HCT116 (cell line): ENCODE data around the gene CEP170B. TPM values are rescaled to one million over a fixed set of nuclear protein-coding genes. Genes with fewer than 3 reads are reported as not detected.

Experiments
- ATAC-seq: fragments of 200-7000 bp; cut with Tn5 transposase; 2 replicates; pipeline ENCODE4 v1.9.1; 2020; ENCODE audit warnings: mild to moderate bottlenecking, moderate library complexity
- BruUV-seq: library from RNA; stranded (reverse); fragments of 400-500 nt; replicated peaks from 2 replicates; lab custom pipeline; 2021; lab: Mats Ljungman, UMichigan
- CTCF ChIA-PET: fragments of 300-600 bp; sonication (Branson Sonifier 250); formaldehyde crosslinking; loops from one replicate; lab custom pipeline; 2021; ENCODE audit warnings: antibody characterized with exemption; lab: Charles Lee
- POLR2A ChIA-PET: fragments of 300-600, 350-600 bp; sonication (Branson Sonifier 250); formaldehyde crosslinking; loops from one replicate; lab custom pipeline; 2021; ENCODE audit warnings: antibody characterized with exemption; lab: Charles Lee
- RAD21 ChIA-PET, 2 experiments: fragments of 300-600 bp; sonication (Branson Sonifier 250); formaldehyde crosslinking; loops; one replicate each; lab custom pipeline; 2023; ENCODE audit warnings: low total read pairs in 2 of 2; ENCODE audit not compliant: uncharacterized antibody in 2 of 2, unreplicated experiment in 2 of 2, low non-redundant PET in 1 of 2; lab: Charles Lee
- DNase-seq: peaks from one replicate; pipeline ENCODE4 v3.0.0-alpha.2; 2010; ENCODE audit warnings: low read depth, low spot score
- H2AFZ ChIP-seq: fragments of 200-600 bp; shearing (Covaris generic), sonication (generic); 2 replicates; pipeline ENCODE4 v1.6.1; 2017; ENCODE audit warnings: low read depth, mixed run types, mixed read lengths, antibody characterized with exemption, low read length; ENCODE audit not compliant: poor library complexity, severe bottlenecking
- H3K27ac ChIP-seq: 2 replicates; pipeline ENCODE4 v1.5.1; 2012; ENCODE audit warnings: low read depth, low read length
- H3K27me3 ChIP-seq: fragments of 200-600 bp; sonication (generic); 2 replicates; pipeline ENCODE4 v1.6.1; 2016; ENCODE audit warnings: mixed run types, low read length, mixed read lengths; ENCODE audit not compliant: insufficient read depth
- H3K36me3 ChIP-seq, 2 experiments: fragments of 200-500 bp in 1 of 2; fragments of 200-600 bp in 1 of 2; sonication (Bioruptor generic) in 1 of 2; sonication (generic) in 1 of 2; 2 replicates each; pipeline versions ENCODE4 v1.5.1 to v1.6.1; 2014 to 2016; ENCODE audit warnings: low read length in 2 of 2, inconsistent platforms in 1 of 2, mixed read lengths in 1 of 2, mixed run types in 1 of 2; ENCODE audit not compliant: insufficient read depth in 2 of 2, control insufficient read depth in 1 of 2
- H3K4me1 ChIP-seq, 2 experiments: fragments of 200-600 bp in 1 of 2; sonication (generic) in 1 of 2; 2 replicates each; pipeline versions ENCODE4 v1.5.1 to v1.6.1; 2012 to 2017; ENCODE audit warnings: low read length in 2 of 2, inconsistent platforms in 1 of 2, mild to moderate bottlenecking in 1 of 2, mixed read lengths in 1 of 2, mixed run types in 1 of 2, moderate library complexity in 1 of 2; ENCODE audit not compliant: insufficient read depth in 2 of 2, control insufficient read depth in 1 of 2
- H3K4me2 ChIP-seq: fragments of 200-600 bp; sonication (generic); 2 replicates; pipeline ENCODE4 v1.6.1; 2017; ENCODE audit warnings: mixed run types, low read length, mixed read lengths
- H3K4me3 ChIP-seq, 2 experiments: fragments of 200-600 bp in 1 of 2; sonication (generic) in 1 of 2; replicated peaks in 1 of 2; 2 replicates each; pipeline ENCODE4 v1.5.1; 2011 to 2016; ENCODE audit warnings: low read length in 2 of 2, control low read depth in 1 of 2, low read depth in 1 of 2, mild to moderate bottlenecking in 1 of 2, mixed read lengths in 1 of 2, mixed run types in 1 of 2
- H3K79me2 ChIP-seq: fragments of 200-600 bp; sonication (generic); 2 replicates; pipeline ENCODE4 v1.6.1; 2017; ENCODE audit warnings: mild to moderate bottlenecking, mixed run types, low read length, moderate library complexity, mixed read lengths; ENCODE audit not compliant: insufficient read depth
- H3K9ac ChIP-seq: fragments of 200-600 bp; sonication (generic); 2 replicates; pipeline ENCODE4 v1.6.1; 2016; ENCODE audit warnings: low read length, mixed read lengths
- H3K9me2 ChIP-seq: fragments of 200-600 bp; sonication (generic), shearing (Covaris generic); 2 replicates; pipeline ENCODE4 v1.6.1; 2017; ENCODE audit warnings: mixed run types, mild to moderate bottlenecking, moderate library complexity; ENCODE audit not compliant: insufficient read depth
- H3K9me3 ChIP-seq, 2 experiments: fragments of 200-500 bp in 1 of 2; fragments of 200-600 bp in 1 of 2; sonication (Bioruptor generic) in 1 of 2; sonication (generic) in 1 of 2; 2 replicates each; pipeline ENCODE4 v1.6.1; 2014 to 2017; ENCODE audit warnings: low read length in 2 of 2, mixed read lengths in 2 of 2, inconsistent platforms in 1 of 2, low read depth in 1 of 2, mild to moderate bottlenecking in 1 of 2, mixed run types in 1 of 2, moderate library complexity in 1 of 2; ENCODE audit not compliant: control insufficient read depth in 1 of 2, insufficient read depth in 1 of 2
- H4K20me1 ChIP-seq: fragments of 200-600 bp; sonication (generic), shearing (Covaris generic); 2 replicates; pipeline ENCODE4 v1.6.1; 2017; ENCODE audit warnings: mixed run types, mild to moderate bottlenecking, moderate library complexity; ENCODE audit not compliant: insufficient read depth
- CEBPB ChIP-seq: IDR thresholded peaks from 2 replicates; pipeline ENCODE4 v1.6.1; 2012; ENCODE audit warnings: low read depth
- EGR1 ChIP-seq: IDR thresholded peaks from 2 replicates; pipeline ENCODE4 v1.6.1; 2012; ENCODE audit warnings: low read depth
- EZH2 ChIP-seq: fragments of 200-600 bp; sonication (generic); IDR thresholded peaks from 2 replicates; pipeline ENCODE4 v1.6.1; 2017; ENCODE audit warnings: antibody characterized with exemption, mixed run types
- EZH2phosphoT487 ChIP-seq: fragments of 200-600 bp; IDR thresholded peaks from 2 replicates; pipeline ENCODE4 v1.6.1; 2018; ENCODE audit warnings: antibody characterized with exemption, borderline replicate concordance
- FOSL1 ChIP-seq: IDR thresholded peaks from 2 replicates; pipeline ENCODE4 v1.6.1; 2012; ENCODE audit warnings: low read depth
- POLR2AphosphoS5 ChIP-seq: IDR thresholded peaks from 2 replicates; pipeline ENCODE4 v1.6.1; 2011; ENCODE audit warnings: mild to moderate bottlenecking, low read depth, low read length, moderate library complexity
- RAD21 ChIP-seq: IDR thresholded peaks from 2 replicates; pipeline ENCODE4 v1.6.1; 2012; ENCODE audit warnings: low read depth, mild to moderate bottlenecking
- SIN3A ChIP-seq: IDR thresholded peaks from 2 replicates; pipeline ENCODE4 v1.6.1; 2012; ENCODE audit warnings: low read depth
- SP1 ChIP-seq: IDR thresholded peaks from 2 replicates; pipeline ENCODE4 v1.6.1; 2012; ENCODE audit warnings: low read depth
- YY1 ChIP-seq: IDR thresholded peaks from 2 replicates; pipeline ENCODE4 v1.6.1; 2011; ENCODE audit warnings: low read length, low read depth, moderate library complexity, mild to moderate bottlenecking; ENCODE audit not compliant: insufficient replicate concordance; ENCODE audit errors: extremely low read depth
- ZFX ChIP-seq: fragments of 450-650 bp; IDR thresholded peaks from 2 replicates; pipeline ENCODE4 v1.6.1; 2017
- ZNF274 ChIP-seq: fragments of 200-500 bp; sonication (Bioruptor generic); IDR thresholded peaks from 2 replicates; pipeline ENCODE4 v1.6.1; 2014; ENCODE audit warnings: mild to moderate bottlenecking, low read depth, low read length, inconsistent platforms
- intact Hi-C: fragments of 100-400 bp; cut with micrococcal nuclease; formaldehyde crosslinking; loops from 2 replicates; pipeline ENCODE4 v1.10.0; 2022
- total RNA-seq: library from RNA; stranded (reverse); gene quantifications from one replicate; pipeline ENCODE4 v1.2.1, GENCODE V29; 2021; ENCODE audit not compliant: unreplicated experiment
- TF ChIP-seq, protein P1 (sequence below), 3 experiments: fragments of 200-600 bp in 1 of 3; sonication (generic) in 1 of 3; IDR thresholded peaks in 2 of 3; conservative IDR thresholded peaks in 1 of 3; 2 replicates each; pipeline ENCODE4 v1.5.1; 2012 to 2017; ENCODE audit warnings: low read depth in 2 of 3, low read length in 2 of 3, antibody characterized with exemption in 1 of 3, borderline replicate concordance in 1 of 3, control low read depth in 1 of 3, mild to moderate bottlenecking in 1 of 3, mixed read lengths in 1 of 3, mixed run types in 1 of 3, moderate library complexity in 1 of 3; ENCODE audit not compliant: insufficient read depth in 1 of 3
- TF ChIP-seq, protein P2 (sequence below): IDR thresholded peaks from 2 replicates; pipeline ENCODE4 v1.6.1; 2012

The CEP170B gene
- total RNA-seq, 1 experiment from 2014 or later: 45.9 TPM

DNA sequence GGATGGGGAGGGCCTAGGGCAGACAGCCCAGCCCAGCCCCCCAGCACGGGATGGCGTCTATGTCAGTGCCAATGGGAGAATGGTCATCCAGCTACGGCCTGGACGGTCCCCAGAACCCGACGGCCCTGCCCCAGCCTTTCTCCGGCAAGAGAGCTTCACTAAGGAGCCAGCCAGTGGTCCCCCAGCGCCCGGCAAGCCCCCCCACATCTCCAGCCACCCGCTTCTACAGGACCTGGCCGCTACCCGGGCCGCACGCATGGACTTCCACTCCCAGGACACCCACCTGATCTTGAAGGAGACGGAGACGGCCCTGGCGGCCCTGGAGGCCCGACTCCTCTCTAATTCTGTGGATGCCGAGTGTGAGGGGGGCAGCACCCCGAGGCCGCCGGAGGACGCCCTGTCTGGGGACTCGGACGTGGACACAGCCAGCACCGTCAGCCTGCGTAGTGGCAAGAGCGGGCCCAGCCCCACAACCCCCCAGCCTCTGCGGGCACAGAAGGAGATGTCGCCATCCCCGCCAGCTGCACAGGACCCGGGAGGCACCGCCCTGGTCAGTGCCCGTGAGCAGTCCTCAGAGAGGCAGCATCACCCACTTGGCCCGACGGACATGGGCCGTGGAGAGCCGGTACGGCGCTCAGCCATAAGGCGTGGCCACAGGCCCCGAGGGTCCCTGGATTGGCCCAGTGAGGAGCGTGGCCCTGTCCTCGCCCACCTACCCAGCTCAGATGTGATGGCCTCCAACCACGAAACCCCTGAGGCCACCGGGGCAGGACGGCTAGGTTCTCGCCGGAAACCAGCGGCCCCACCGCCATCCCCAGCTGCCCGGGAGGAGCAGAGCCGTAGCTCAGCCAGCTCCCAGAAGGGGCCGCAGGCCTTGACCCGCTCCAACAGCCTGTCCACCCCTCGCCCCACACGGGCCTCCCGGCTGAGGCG lies 21.9 kb downstream of the CEP170B start (continued):
- no peak for TF ChIP-seq EZH2
- TF ChIP-seq RAD21: no peak
- TF ChIP-seq ZFX: no peak
- no peak for TF ChIP-seq FOSL1
- no peak for TF ChIP-seq POLR2AphosphoS5
- TF ChIP-seq, all 23 proteins: peak for 0

DNA sequence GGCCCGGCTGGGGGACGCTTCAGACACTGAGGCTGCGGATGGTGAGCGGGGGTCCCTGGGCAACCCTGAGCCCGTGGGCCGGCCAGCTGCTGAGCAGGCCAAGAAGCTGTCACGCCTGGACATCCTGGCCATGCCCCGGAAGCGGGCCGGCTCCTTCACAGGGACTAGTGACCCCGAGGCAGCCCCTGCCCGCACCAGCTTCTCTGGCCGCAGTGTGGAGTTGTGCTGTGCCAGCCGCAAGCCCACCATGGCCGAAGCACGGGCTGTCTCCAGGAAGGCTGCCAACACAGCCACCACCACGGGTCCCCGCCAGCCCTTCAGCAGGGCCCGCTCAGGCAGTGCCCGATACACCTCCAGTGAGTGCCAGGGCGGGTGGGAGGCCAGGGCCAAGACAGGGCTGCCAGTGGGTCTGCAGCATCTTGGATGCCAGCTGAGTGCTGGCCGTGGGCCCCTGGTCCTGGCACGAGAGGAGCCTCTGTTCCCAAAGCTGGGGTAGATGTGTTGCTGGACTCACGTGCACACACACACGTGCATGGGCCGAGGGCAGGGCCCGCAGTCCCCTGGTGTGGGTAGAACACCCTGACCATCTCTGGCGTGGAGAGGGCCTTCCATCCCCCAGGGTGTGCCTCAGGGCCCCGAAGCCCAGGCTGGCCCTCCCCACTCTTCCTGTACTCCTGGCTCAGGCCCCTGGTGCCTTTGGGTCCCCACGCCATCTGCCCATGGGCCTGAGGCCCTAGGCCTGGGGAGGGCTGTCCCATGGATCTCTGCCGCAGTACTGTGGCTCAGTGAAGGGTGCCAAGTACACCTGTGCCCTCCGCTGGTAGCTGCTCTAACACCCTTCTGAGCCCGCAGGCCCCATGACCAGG lies 22.8 kb downstream of the CEP170B start:
- no peak overlapping the region for H3K4me2 ChIP-seq
- no peaks in the 10 kb centered on the region for H3K79me2 ChIP-seq
- no peaks in the 10 kb centered on the region; a peak in 1 of 4 replicates for H3K4me1 ChIP-seq
- ChIA-PET RAD21 (no interaction called here), POLR2A (no interaction called here), CTCF (no interaction called here)
- no peaks in the 10 kb centered on the region for H3K9me2 ChIP-seq
- no peaks in the 10 kb centered on the region for H4K20me1 ChIP-seq
- H2AFZ ChIP-seq: no peak overlapping the region
- no peaks in the 10 kb centered on the region for H3K9me3 ChIP-seq
- intact Hi-C loops: no loop called here
- no peak overlapping the region for H3K9ac ChIP-seq
- no peak for DNase-seq
- H3K36me3 ChIP-seq: peaks cover 3 to 24% of the 10 kb centered on the region in 2 experiments; a peak in 2 of 4 replicates
- H3K27me3 ChIP-seq: no peaks in the 10 kb centered on the region
- no peak for ATAC-seq
- TF ChIP-seq EGR1 (no peak), SP1 (no peak), YY1 (no peak), SIN3A (no peak), EZH2phosphoT487 (no peak), ZNF274 (no peak), ZFX (no peak), CEBPB (no peak)
- TF ChIP-seq, protein P1, sequence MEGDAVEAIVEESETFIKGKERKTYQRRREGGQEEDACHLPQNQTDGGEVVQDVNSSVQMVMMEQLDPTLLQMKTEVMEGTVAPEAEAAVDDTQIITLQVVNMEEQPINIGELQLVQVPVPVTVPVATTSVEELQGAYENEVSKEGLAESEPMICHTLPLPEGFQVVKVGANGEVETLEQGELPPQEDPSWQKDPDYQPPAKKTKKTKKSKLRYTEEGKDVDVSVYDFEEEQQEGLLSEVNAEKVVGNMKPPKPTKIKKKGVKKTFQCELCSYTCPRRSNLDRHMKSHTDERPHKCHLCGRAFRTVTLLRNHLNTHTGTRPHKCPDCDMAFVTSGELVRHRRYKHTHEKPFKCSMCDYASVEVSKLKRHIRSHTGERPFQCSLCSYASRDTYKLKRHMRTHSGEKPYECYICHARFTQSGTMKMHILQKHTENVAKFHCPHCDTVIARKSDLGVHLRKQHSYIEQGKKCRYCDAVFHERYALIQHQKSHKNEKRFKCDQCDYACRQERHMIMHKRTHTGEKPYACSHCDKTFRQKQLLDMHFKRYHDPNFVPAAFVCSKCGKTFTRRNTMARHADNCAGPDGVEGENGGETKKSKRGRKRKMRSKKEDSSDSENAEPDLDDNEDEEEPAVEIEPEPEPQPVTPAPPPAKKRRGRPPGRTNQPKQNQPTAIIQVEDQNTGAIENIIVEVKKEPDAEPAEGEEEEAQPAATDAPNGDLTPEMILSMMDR (IDR thresholded peaks at IDR 0.05 in 2 of 3, conservative IDR thresholded peaks at IDR 0.05 in 1 of 3; ENCODE audit: borderline replicate concordance in 1 of 3, insufficient read depth in 1 of 3, low read depth in 2 of 3, low read length in 2 of 3): no peak
- TF ChIP-seq, protein P2, sequence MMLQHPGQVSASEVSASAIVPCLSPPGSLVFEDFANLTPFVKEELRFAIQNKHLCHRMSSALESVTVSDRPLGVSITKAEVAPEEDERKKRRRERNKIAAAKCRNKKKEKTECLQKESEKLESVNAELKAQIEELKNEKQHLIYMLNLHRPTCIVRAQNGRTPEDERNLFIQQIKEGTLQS: no peak
- no peak overlapping the region for H3K4me3 ChIP-seq
- BruUV-seq: no TSS peak
- no peak overlapping the region for H3K27ac ChIP-seq
